Activated CD8-positive, alpha-beta T cell treated with anti-CD3 and anti-CD28 coated beads, Interleukin-2, amount 10 ng/mL, durations not matched to agents 7 days and 5 days (primary cell): ENCODE measurements around the gene KLHL3. TPM values are rescaled to one million over a fixed set of nuclear protein-coding genes. Genes with fewer than 3 reads are reported as not detected.
A peak's percentile ranks its signal among the peaks of the same experiment; 100 is the strongest.
"Not testable (repeated sequence)": the region's sequence is repeated elsewhere in the genome, so short reads cannot be mapped to it uniquely, and the experiment has no call there.

Experiments used
- ATAC-seq: fragments of 150-1000 bp; cut with Tn5 transposase; one replicate; pipeline ENCODE4 v1.10.0; 2021; ENCODE audit warnings: moderate library complexity
- CTCF ChIA-PET: fragments of 350-600 bp; sonication (Branson Sonifier 250); formaldehyde crosslinking; loops from one replicate; lab custom pipeline; 2021; ENCODE audit warnings: antibody characterized with exemption; lab: Charles Lee
- POLR2A ChIA-PET: fragments of 350-600 bp; sonication (Branson Sonifier 250); formaldehyde crosslinking; loops from one replicate; lab custom pipeline; 2021; ENCODE audit warnings: antibody characterized with exemption; lab: Charles Lee
- DNase-seq: peaks from one replicate; pipeline ENCODE4 v3.0.0-alpha.2; 2020
- H3K27ac Mint-ChIP-seq: one replicate; pipeline ENCODE4 v1.8.0; 2021; ENCODE audit warnings: mild to moderate bottlenecking, mixed read lengths
- H3K27me3 Mint-ChIP-seq: one replicate; pipeline ENCODE4 v1.8.0; 2021; ENCODE audit warnings: low read depth, mixed read lengths
- H3K36me3 Mint-ChIP-seq: one replicate; pipeline ENCODE4 v1.8.0; 2021; ENCODE audit warnings: low read depth, mixed read lengths
- H3K4me1 Mint-ChIP-seq: one replicate; pipeline ENCODE4 v1.8.0; 2021; ENCODE audit warnings: low read depth, mixed read lengths
- H3K4me3 Mint-ChIP-seq: one replicate; pipeline ENCODE4 v1.8.0; 2021; ENCODE audit warnings: mild to moderate bottlenecking, mixed read lengths
- H3K9me3 Mint-ChIP-seq: one replicate; pipeline ENCODE4 v1.8.0; 2022; ENCODE audit warnings: mixed read lengths; ENCODE audit not compliant: insufficient read depth
- total RNA-seq, 2 experiments: library from RNA; stranded (reverse); gene quantifications; one replicate each; pipeline ENCODE4 v1.2.3, GENCODE V29; 2021

Gene KLHL3
- total RNA-seq, 2 experiments from 2014 or later: 13.7 to 15.2 TPM

DNA sequence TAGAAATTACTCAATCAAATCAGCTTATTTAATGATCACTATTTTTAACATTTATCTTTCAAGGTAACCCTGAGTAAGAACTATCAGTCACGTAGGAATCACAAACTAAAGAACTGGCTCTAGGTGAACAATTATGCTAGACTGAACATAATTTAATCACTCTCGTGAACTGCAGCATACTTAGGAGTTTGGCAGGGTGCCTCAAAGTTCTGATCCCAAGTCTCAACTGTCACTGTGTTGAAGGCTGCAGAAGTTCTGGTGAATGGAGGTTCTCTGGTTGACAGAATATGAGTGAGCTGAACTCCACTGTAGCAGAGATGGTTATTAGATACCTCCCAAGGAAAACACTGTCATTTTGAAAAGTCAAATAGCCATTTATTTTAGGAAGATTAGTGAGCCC is 89.1 kb downstream of the KLHL3 start:
- CTCF ChIA-PET: interaction anchor here (1.5 kb wide), 1 partner anchor 17 kb away, joined by 4 read pairs; no protein-coding TSS in a partner anchor
- DNase-seq: peak; percentile 11

DNA sequence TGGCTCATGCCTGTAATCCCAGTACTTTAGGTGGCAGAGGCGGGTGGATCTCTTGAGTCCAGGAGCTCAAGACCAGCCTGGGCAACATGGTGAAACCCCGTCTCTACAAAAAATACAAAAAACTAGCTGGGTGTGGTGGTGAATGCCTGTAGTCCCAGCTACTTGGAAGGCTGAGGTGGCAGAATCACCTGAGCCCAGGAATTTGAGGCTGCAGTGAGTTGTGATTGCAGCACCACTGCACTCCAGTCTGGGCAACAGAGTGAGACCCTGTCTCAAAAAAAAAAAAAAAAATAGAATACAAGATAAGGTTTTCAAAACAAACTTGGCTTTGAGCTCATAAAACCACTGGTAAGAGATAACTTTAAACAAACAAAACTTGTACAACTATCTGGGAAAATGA is 92.8 kb downstream of the KLHL3 start:
- not testable (repeated sequence) for DNase-seq, H3K4me1 Mint-ChIP-seq, H3K4me3 Mint-ChIP-seq, H3K9me3 Mint-ChIP-seq, H3K27me3 Mint-ChIP-seq, H3K27ac Mint-ChIP-seq, ATAC-seq, H3K36me3 Mint-ChIP-seq
- ChIA-PET CTCF (interaction anchor here (0.8 to 6.2 kb wide), 4 partner anchors 13 to 99 kb away, joined by 4 to 42 read pairs (median 16); partner anchors contain the start of gene KLHL3), POLR2A (interaction anchor here (0.6 kb wide), 1 partner anchor 294 kb away, joined by 5 read pairs; no protein-coding TSS in a partner anchor)

More for the DNA sequence above, 89.1 kb downstream of the KLHL3 start:
- Mint-ChIP-seq H3K27me3 (no peaks in the 10 kb centered on the region), H3K27ac (no peak overlapping the region), H3K9me3 (peaks cover 6% of the 10 kb centered on the region), H3K36me3 (peaks cover 8% of the 10 kb centered on the region), H3K4me3 (no peak overlapping the region), H3K4me1 (no peaks in the 10 kb centered on the region)
- POLR2A ChIA-PET: no interaction called here
- no peak for ATAC-seq

DNA sequence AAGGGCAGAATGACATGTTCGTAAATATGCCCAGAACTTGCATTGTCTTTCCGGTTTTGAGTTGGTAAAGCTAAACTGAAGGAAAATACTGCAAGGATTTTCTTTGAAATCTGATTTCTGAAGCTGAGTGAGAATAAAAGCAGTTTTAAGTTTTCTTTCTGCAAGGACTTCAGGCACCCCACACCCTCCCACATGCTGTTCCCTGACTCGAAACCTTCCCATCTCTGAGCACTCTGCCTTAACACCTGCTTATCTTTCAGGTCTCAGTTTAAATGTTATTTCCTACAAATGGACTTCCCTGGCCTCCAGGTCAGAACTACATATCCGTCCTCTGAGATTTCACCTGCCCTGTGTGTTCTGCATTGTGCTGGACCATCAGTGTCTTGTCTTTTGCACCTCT is 93.8 kb downstream of the KLHL3 start:
- DNase-seq (no peak), ATAC-seq (no peak)
- H3K4me3 Mint-ChIP-seq: no peak overlapping the region
- ChIA-PET POLR2A (no interaction called here), CTCF (interaction anchor here (3.1 to 6.2 kb wide), 3 partner anchors 12 to 100 kb away, joined by 15 to 42 read pairs (median 16); no protein-coding TSS in a partner anchor)
- H3K4me1 Mint-ChIP-seq: no peaks in the 10 kb centered on the region
- peaks cover 8% of the 10 kb centered on the region for H3K36me3 Mint-ChIP-seq
- H3K27me3 Mint-ChIP-seq: no peaks in the 10 kb centered on the region
- H3K27ac Mint-ChIP-seq: no peak overlapping the region
- H3K9me3 Mint-ChIP-seq: peaks cover 6% of the 10 kb centered on the region

DNA sequence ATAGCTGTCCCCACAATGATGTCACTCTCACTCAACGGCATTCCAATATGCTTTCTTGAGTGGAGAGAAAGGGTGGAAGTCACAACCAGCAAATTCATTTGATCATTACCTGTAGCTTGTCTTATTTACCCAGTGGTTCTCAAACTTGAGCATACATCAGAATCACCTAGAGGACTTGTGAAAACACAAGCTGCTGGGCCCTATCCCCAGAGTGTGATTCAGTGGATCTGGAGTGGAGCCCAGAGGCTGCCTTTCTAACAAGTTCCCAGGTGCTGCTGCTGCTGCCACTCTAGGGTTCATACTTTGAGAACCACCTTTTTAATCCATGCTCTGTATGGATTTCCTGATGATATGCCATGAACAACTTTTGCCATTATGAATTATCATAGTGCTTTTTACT is 94.7 kb downstream of the KLHL3 start:
- POLR2A ChIA-PET: no interaction called here
- no peak overlapping the region for H3K27ac Mint-ChIP-seq
- H3K4me1 Mint-ChIP-seq: no peaks in the 10 kb centered on the region
- peaks cover 8% of the 10 kb centered on the region for H3K36me3 Mint-ChIP-seq
- CTCF ChIA-PET: interaction anchor here (3.1 to 6.2 kb wide), 3 partner anchors 11 to 101 kb away, joined by 15 to 42 read pairs (median 16); no protein-coding TSS in a partner anchor
- H3K27me3 Mint-ChIP-seq: no peaks in the 10 kb centered on the region
- H3K4me3 Mint-ChIP-seq: no peak overlapping the region
- H3K9me3 Mint-ChIP-seq: peaks cover 6% of the 10 kb centered on the region
- no peak for DNase-seq
- ATAC-seq: no peak

DNA sequence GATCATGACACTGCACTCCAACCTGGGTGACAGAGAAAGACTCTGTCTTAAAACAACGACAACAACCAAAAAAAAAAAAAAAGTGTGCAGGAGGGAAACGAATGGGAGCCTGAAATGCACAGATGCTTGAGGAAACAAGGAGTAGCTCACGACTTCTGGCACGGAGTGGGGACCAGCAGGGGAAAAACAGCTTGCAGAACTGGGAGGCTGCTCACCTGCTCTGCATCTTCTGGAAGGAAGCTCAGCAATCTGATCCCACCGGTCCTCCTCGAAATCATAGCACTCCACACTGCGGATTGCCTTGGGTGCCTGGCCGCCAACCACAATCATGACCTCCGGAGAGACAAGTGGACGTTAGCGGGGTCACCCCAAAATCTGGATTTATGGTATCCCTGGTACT is 96.2 kb downstream of the KLHL3 start:
- CTCF ChIA-PET: interaction anchor here (6.2 kb wide), 1 partner anchor 10 kb away, joined by 42 read pairs; no protein-coding TSS in a partner anchor
- Mint-ChIP-seq H3K4me3 (no peak overlapping the region), H3K27ac (no peak overlapping the region), H3K4me1 (no peaks in the 10 kb centered on the region), H3K27me3 (no peaks in the 10 kb centered on the region), H3K36me3 (peaks cover 4% of the 10 kb centered on the region), H3K9me3 (peaks cover 2% of the 10 kb centered on the region)
- DNase-seq (peak; percentile 17), ATAC-seq (no peak)
- POLR2A ChIA-PET: no interaction called here

DNA sequence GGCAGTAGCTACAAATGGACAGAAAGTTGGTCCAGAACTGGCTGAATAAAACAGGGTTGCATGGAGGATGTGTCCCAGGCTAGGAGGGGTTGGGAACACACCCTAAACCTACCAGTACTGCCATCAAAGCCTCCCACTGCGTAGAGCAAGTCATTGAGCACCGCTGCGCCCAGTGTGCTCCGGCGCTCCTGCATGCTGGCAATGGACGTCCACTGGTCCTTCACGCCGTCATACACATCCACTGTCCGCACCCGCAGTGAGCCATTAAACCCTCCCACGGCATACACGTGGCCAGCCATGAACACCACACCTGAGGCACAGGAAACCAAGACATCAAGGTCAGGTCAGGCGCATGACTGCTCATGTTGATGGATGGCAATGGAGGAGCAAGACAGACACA is 97.0 kb downstream of the KLHL3 start:
- Mint-ChIP-seq H3K27ac (no peak overlapping the region), H3K36me3 (no peaks in the 10 kb centered on the region), H3K9me3 (no peaks in the 10 kb centered on the region), H3K4me1 (no peaks in the 10 kb centered on the region), H3K27me3 (no peaks in the 10 kb centered on the region), H3K4me3 (no peak overlapping the region)
- DNase-seq: no peak
- ATAC-seq: no peak
- ChIA-PET CTCF (interaction anchor here (6.2 kb wide), 1 partner anchor 9 kb away, joined by 42 read pairs; no protein-coding TSS in a partner anchor), POLR2A (no interaction called here)

DNA sequence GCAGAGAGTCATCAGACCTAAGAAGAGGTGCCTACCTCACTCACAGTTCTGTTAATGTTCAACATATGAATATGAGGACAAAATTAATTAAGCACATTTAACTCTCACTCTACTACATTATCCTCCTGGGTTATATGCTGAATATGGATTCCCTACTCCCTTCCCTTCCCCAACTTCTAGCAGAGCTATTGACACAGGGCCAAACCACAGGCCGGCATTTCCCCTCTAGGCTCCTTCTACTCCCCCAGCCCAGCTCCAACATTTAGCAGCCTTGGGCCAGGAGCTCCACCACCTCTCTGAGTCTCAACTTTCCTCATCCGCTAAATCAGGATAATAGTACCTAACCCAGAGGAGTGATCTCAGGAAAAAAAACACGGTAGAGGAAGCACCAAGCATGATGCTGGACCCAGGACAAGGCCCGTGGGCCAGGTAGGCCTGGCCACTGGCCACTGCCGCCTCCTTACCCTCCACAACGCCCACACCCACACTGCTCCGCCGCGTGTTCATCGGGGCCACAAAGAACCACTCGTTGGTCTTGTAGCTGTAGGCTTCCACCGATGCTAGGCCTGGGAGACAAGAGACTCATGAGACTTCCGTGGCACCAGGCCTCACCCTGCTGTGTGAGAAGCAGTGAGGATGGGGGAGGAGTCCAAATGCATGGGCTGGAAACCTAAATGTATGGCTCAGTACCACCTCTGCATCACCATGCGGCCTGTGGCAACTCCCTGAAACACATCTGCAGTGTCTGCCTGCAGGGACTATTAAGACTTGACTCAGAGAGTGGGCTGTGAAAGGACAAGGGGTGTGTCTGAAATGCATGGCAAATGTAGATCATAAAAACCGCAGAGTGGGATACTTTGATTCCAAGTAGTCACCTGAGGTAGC is 98.8 kb downstream of the KLHL3 start:
- no peaks in the 10 kb centered on the region for H3K9me3 Mint-ChIP-seq
- H3K27ac Mint-ChIP-seq: no peak overlapping the region
- DNase-seq (no peak), ATAC-seq (no peak)
- H3K36me3 Mint-ChIP-seq: no peaks in the 10 kb centered on the region
- ChIA-PET CTCF (no interaction called here), POLR2A (interaction anchor here (1.0 kb wide), 1 partner anchor 116 kb away, joined by 3 read pairs; no protein-coding TSS in a partner anchor)
- no peaks in the 10 kb centered on the region for H3K4me1 Mint-ChIP-seq
- no peaks in the 10 kb centered on the region for H3K27me3 Mint-ChIP-seq
- H3K4me3 Mint-ChIP-seq: no peak overlapping the region

DNA sequence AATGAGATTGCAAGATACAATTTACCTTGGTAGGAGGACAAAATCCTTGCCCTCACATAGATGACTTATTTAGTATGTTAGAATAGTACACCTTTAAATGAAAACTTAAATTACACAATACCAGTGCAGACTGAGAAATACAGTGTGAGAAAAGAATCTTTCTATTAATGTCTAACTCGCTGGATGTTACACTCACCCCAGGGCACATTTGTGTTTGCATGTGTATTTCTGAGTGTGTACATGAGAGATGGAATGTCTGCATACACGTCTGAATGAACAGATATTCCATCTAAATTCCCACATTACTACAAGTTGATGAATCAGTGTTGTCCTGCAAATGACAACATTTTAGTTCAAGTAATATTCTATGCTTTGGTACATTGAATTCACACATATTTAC is 99.8 kb downstream of the KLHL3 start:
- no peaks in the 10 kb centered on the region for H3K4me1 Mint-ChIP-seq
- DNase-seq: no peak
- H3K9me3 Mint-ChIP-seq: no peaks in the 10 kb centered on the region
- ATAC-seq: no peak
- ChIA-PET CTCF (no interaction called here), POLR2A (no interaction called here)
- no peaks in the 10 kb centered on the region for H3K27me3 Mint-ChIP-seq
- no peaks in the 10 kb centered on the region for H3K36me3 Mint-ChIP-seq
- H3K4me3 Mint-ChIP-seq: no peak overlapping the region
- no peak overlapping the region for H3K27ac Mint-ChIP-seq

DNA sequence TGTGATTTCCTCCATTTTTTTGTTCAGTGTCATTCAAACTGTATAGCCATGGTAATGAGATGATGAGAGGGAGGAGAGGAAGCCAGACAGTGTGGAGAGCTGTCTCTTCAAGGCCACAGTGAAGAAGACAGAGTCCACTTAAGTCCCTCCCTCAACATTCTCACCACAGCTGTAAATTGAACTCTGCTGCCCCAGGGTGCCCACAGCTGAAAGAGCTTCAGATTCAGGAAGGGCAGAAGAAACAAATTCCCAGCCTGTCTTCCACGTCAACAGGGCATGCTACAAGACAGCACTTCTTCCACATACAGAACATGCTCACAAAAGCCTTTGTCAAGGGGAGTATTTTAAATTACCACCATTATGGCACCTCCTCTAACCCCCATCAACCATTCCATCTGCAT is 100.4 kb downstream of the KLHL3 start:
- no peak overlapping the region for H3K4me3 Mint-ChIP-seq
- no peak overlapping the region for H3K27ac Mint-ChIP-seq
- DNase-seq: peak; percentile 10
- ChIA-PET CTCF (interaction anchor here (0.8 to 1.6 kb wide), 3 partner anchors 107 to 434 kb away, joined by 3 to 7 read pairs (median 6); no protein-coding TSS in a partner anchor), POLR2A (no interaction called here)
- H3K9me3 Mint-ChIP-seq: no peaks in the 10 kb centered on the region
- ATAC-seq: no peak
- H3K36me3 Mint-ChIP-seq: no peaks in the 10 kb centered on the region
- no peaks in the 10 kb centered on the region for H3K4me1 Mint-ChIP-seq
- no peaks in the 10 kb centered on the region for H3K27me3 Mint-ChIP-seq

DNA sequence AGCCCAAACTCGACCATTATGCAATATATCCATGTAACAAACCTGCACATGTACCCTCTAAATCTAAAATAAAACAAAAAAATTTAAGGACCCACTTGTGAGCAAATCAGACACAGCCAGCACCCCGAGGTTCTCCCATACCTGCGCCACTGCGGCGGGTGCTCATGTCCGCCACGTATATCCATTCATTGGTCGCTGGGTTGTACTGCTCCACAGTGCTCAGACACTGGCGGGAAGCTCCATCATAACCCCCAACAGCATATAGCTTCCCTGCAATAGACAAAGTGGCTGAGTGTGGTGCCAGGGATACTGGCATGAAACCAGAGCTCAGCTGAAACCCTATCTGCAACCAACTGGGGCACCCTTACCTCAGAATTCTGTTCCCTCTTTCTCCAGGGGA is 102.0 kb downstream of the KLHL3 start:
- ChIA-PET POLR2A (no interaction called here), CTCF (interaction anchor here (0.6 to 1.8 kb wide), 4 partner anchors 27 to 145 kb away, joined by 3 to 13 read pairs (median 3); no protein-coding TSS in a partner anchor)
- Mint-ChIP-seq H3K4me1 (no peaks in the 10 kb centered on the region), H3K9me3 (no peaks in the 10 kb centered on the region), H3K36me3 (no peaks in the 10 kb centered on the region), H3K4me3 (no peak overlapping the region), H3K27ac (no peak overlapping the region), H3K27me3 (no peaks in the 10 kb centered on the region)
- peak; percentile 12 for DNase-seq
- ATAC-seq: no peak

DNA sequence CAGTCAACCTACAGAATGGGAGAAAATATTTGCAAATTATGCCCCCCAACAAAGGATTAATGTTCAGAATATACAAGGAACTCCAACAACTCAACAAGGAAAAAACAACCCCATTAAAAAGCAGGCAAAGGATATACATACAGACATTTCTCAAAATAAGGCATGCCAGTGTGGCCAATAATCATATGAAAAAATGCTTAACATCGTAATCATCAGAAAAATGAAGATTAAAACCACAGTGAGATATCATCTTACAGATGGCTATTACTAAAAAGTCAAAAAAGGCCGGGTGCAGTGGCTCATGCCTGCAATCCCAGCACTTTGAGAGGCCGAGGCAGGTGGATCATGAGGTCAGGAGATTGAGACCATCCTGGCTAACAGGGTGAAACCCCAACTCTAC is 103.2 kb downstream of the KLHL3 start:
- ATAC-seq (no peak), DNase-seq (no peak)
- no peaks in the 10 kb centered on the region for H3K27me3 Mint-ChIP-seq
- no peaks in the 10 kb centered on the region for H3K36me3 Mint-ChIP-seq
- no peak overlapping the region for H3K27ac Mint-ChIP-seq
- no peaks in the 10 kb centered on the region for H3K9me3 Mint-ChIP-seq
- ChIA-PET CTCF (interaction anchor here (2.0 to 7.2 kb wide), 2 partner anchors 27 to 109 kb away, joined by 7 to 111 read pairs; no protein-coding TSS in a partner anchor), POLR2A (interaction anchor here (0.5 to 0.6 kb wide), 2 partner anchors 15 to 81 kb away, joined by 3 to 4 read pairs; no protein-coding TSS in a partner anchor)
- no peaks in the 10 kb centered on the region for H3K4me1 Mint-ChIP-seq
- no peak overlapping the region for H3K4me3 Mint-ChIP-seq

DNA sequence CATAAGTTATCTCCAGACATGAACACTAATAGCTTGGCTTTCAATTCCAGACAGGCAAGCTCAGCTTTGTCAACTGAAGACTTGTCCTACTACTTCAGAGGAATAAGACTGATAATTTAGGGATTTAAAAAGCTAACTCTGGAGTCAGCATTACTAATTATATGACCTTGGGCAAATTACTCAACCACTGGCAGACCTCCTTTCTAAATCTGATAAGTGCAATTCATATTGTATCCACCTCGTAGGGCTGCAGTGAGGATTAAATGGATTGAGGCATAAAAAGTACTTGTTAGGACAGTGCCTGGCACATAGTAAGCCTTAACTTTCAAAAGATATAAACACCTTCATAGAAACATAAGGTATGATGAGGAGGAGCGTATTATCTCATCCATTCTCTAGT is 104.4 kb downstream of the KLHL3 start:
- Mint-ChIP-seq H3K9me3 (no peaks in the 10 kb centered on the region), H3K4me1 (no peaks in the 10 kb centered on the region), H3K27ac (no peak overlapping the region), H3K4me3 (no peak overlapping the region), H3K27me3 (no peaks in the 10 kb centered on the region), H3K36me3 (no peaks in the 10 kb centered on the region)
- ChIA-PET CTCF (interaction anchor here (2.0 to 7.2 kb wide), 6 partner anchors 10 to 437 kb away, joined by 7 to 111 read pairs (median 18); partner anchors contain the start of gene KLHL3), POLR2A (no interaction called here)
- no peak for ATAC-seq
- DNase-seq: no peak
